IMR-90 (cell line): Measurements from ENCODE around the gene DHX34. TPM values are rescaled to one million over a fixed set of nuclear protein-coding genes. Genes with fewer than 3 reads are reported as not detected.

ENCODE experiments used
- ATAC-seq: fragments of 200-7000 bp; cut with Tn5 transposase; 2 replicates; pipeline ENCODE4 v1.9.1; 2020; ENCODE audit warnings: low read depth, mild to moderate bottlenecking, moderate library complexity
- BruUV-seq: library from RNA; stranded (reverse); fragments of 400-500 nt; replicated peaks from 2 replicates; lab custom pipeline; 2021; lab: Mats Ljungman, UMichigan
- CTCF ChIA-PET: fragments of 300-600 bp; formaldehyde crosslinking; extraction: SDS; loops from one replicate; lab custom pipeline; 2021; ENCODE audit warnings: antibody characterized with exemption; lab: Yijun Ruan, JAX
- POLR2A ChIA-PET: fragments of 300-600 bp; sonication (Branson Sonifier 250); formaldehyde crosslinking; loops from one replicate; lab custom pipeline; 2022; ENCODE audit warnings: antibody characterized with exemption; ENCODE audit not compliant: unreplicated experiment; lab: Charles Lee
- DNase-seq: peaks from one replicate; pipeline ENCODE4 v3.0.0; 2013
- H2AFZ ChIP-seq: replicated peaks from 2 replicates; pipeline ENCODE3; 2013; ENCODE audit warnings: low read length, mild to moderate bottlenecking; ENCODE audit not compliant: poor library complexity
- H2AK5ac ChIP-seq: 2 replicates; pipeline ENCODE4 v1.6.1; 2013; ENCODE audit warnings: low read depth, low read length, inconsistent platforms
- H2AK9ac ChIP-seq: replicated peaks from 2 replicates; pipeline ENCODE3; 2013; ENCODE audit warnings: mild to moderate bottlenecking, low read depth, low read length, moderate library complexity; ENCODE audit not compliant: poor library complexity
- H2BK120ac ChIP-seq: 2 replicates; pipeline ENCODE4 v1.6.1; 2013; ENCODE audit warnings: low read depth, low read length, inconsistent platforms
- H2BK15ac ChIP-seq: 3 replicates; pipeline ENCODE4 v1.6.1; 2013; ENCODE audit warnings: low read depth, low read length, inconsistent platforms
- H2BK20ac ChIP-seq: 2 replicates; pipeline ENCODE4 v1.6.1; 2013; ENCODE audit warnings: low read depth, mild to moderate bottlenecking, inconsistent platforms, low read length, moderate library complexity
- H2BK5ac ChIP-seq: 2 replicates; pipeline ENCODE4 v1.6.1; 2013; ENCODE audit warnings: mild to moderate bottlenecking, low read depth, low read length, inconsistent platforms; ENCODE audit not compliant: poor library complexity, severe bottlenecking
- H3K14ac ChIP-seq: replicated peaks from 2 replicates; pipeline ENCODE4 v1.6.1; 2013; ENCODE audit warnings: low read depth, low read length, inconsistent platforms
- H3K18ac ChIP-seq: 2 replicates; pipeline ENCODE4 v1.6.1; 2013; ENCODE audit warnings: low read depth, low read length, control low read depth
- H3K23ac ChIP-seq: 2 replicates; pipeline ENCODE4 v1.6.1; 2013; ENCODE audit warnings: low read depth, low read length, inconsistent platforms
- H3K27ac ChIP-seq: 2 replicates; pipeline ENCODE4 v1.5.1; 2013; ENCODE audit warnings: mild to moderate bottlenecking, control low read depth, low read length; ENCODE audit not compliant: insufficient read depth
- H3K27me3 ChIP-seq: 2 replicates; pipeline ENCODE4 v1.6.1; 2013; ENCODE audit warnings: low read length; ENCODE audit not compliant: control insufficient read depth, insufficient read depth
- H3K36me3 ChIP-seq: 2 replicates; pipeline ENCODE4 v1.6.1; 2013; ENCODE audit warnings: low read length, mixed read lengths; ENCODE audit not compliant: control insufficient read depth, insufficient read depth
- H3K4ac ChIP-seq: 2 replicates; pipeline ENCODE4 v1.6.1; 2013; ENCODE audit warnings: low read depth, low read length, inconsistent platforms
- H3K4me1 ChIP-seq: 2 replicates; pipeline ENCODE4 v1.6.1; 2013; ENCODE audit warnings: low read length, mixed read lengths; ENCODE audit not compliant: control insufficient read depth, insufficient read depth
- H3K4me2 ChIP-seq: 2 replicates; pipeline ENCODE4 v1.6.1; 2013; ENCODE audit warnings: low read depth, mild to moderate bottlenecking, control low read depth, low read length, moderate library complexity
- H3K4me3 ChIP-seq: 2 replicates; pipeline ENCODE4 v1.5.1; 2013; ENCODE audit warnings: low read depth, mild to moderate bottlenecking, control low read depth, low read length, moderate library complexity; ENCODE audit not compliant: insufficient read depth
- H3K56ac ChIP-seq: 2 replicates; pipeline ENCODE4 v1.6.1; 2013; ENCODE audit warnings: low read length, inconsistent platforms; ENCODE audit not compliant: insufficient read depth; ENCODE audit errors: extremely low read depth
- H3K79me1 ChIP-seq, 2 experiments: 2 replicates each; pipeline ENCODE4 v1.6.1; 2013; ENCODE audit warnings: low read length in 2 of 2, inconsistent platforms in 1 of 2, low read depth in 1 of 2
- H3K9ac ChIP-seq: 2 replicates; pipeline ENCODE4 v1.6.1; 2013; ENCODE audit warnings: low read depth, low read length, control low read depth
- H3K9me1 ChIP-seq: 2 replicates; pipeline ENCODE4 v1.6.1; 2013; ENCODE audit warnings: low read length, inconsistent platforms; ENCODE audit not compliant: insufficient read depth
- H3K9me3 ChIP-seq: 2 replicates; pipeline ENCODE4 v1.6.1; 2013; ENCODE audit warnings: low read length; ENCODE audit not compliant: control insufficient read depth, insufficient read depth
- H4K20me1 ChIP-seq: 2 replicates; pipeline ENCODE4 v1.6.1; 2013; ENCODE audit warnings: low read length, inconsistent platforms; ENCODE audit not compliant: insufficient read depth
- H4K5ac ChIP-seq: 2 replicates; pipeline ENCODE4 v1.6.1; 2013; ENCODE audit warnings: mild to moderate bottlenecking, low read depth, low read length, control low read depth
- H4K8ac ChIP-seq, 2 experiments: 2 replicates each; pipeline ENCODE4 v1.6.1; 2013; ENCODE audit warnings: low read depth in 2 of 2, low read length in 2 of 2, control low read depth in 1 of 2, inconsistent platforms in 1 of 2
- H4K91ac ChIP-seq: 2 replicates; pipeline ENCODE4 v1.6.1; 2013; ENCODE audit warnings: low read depth, low read length, inconsistent platforms; ENCODE audit not compliant: insufficient read depth
- FOS ChIP-seq: fragments of 150-350 bp; IDR thresholded peaks from 2 replicates; pipeline ENCODE4 v1.6.1; 2016; ENCODE audit warnings: low read depth, low read length
- MAFK ChIP-seq: IDR thresholded peaks from 2 replicates; pipeline ENCODE4 v1.6.1; 2012; ENCODE audit warnings: low read depth, low read length, improper control_type of control experiment
- POLR2A ChIP-seq: IDR thresholded peaks from 2 replicates; pipeline ENCODE4 v1.6.1; 2012; ENCODE audit warnings: mild to moderate bottlenecking, low read depth, low read length
- RCOR1 ChIP-seq: IDR thresholded peaks from 2 replicates; pipeline ENCODE4 v1.6.1; 2012; ENCODE audit warnings: mild to moderate bottlenecking, low read length, improper control_type of control experiment; ENCODE audit not compliant: insufficient replicate concordance
- WGBS, 2 experiments: methylation state at CpG; one replicate each; pipeline versions ENCODE4 v1.1.5 to v1.1.7; 2013; ENCODE audit warnings: missing lambda C conversion rate in 2 of 2; ENCODE audit not compliant: insufficient read length in 1 of 2; ENCODE audit errors: extremely low coverage in 2 of 2; 5-methylcytosine and 5-hydroxymethylcytosine counted together
- dilution Hi-C: fragments of 300-500 bp; cut with HindIII; formaldehyde crosslinking; loops from one replicate; pipeline ENCODE4 v1.14.3; 2018; ENCODE audit warnings: low sequenced_read_pairs; ENCODE audit not compliant: unreplicated experiment
- in situ Hi-C: fragments of 300-500 bp; cut with MboI; formaldehyde crosslinking; loops from 3 replicates; pipeline ENCODE4 v1.14.3; 2019; ENCODE audit warnings: low sequenced_read_pairs, inconsistent platforms, mixed read lengths
- intact Hi-C: fragments of 100-400 bp; cut with micrococcal nuclease; formaldehyde crosslinking; loops from 2 replicates; pipeline ENCODE4 v1.10.0; 2022
- polyA plus RNA-seq, 3 experiments: library from polyadenylated mRNA; depleted of rRNA; stranded (reverse); fragments of >200 nt; gene quantifications; 2 replicates each; pipeline ENCODE4 v1.2.3, GENCODE V29; 2012; ENCODE audit warnings: low replicate concordance in 1 of 3
- total RNA-seq: library from RNA; depleted of rRNA; stranded (reverse); fragments of >200 nt; gene quantifications from 2 replicates; pipeline ENCODE4 v1.2.3, GENCODE V29; 2012
- TF ChIP-seq, protein P1 (sequence below): conservative IDR thresholded peaks from 2 replicates; pipeline ENCODE4 v1.5.1; 2012; ENCODE audit warnings: mild to moderate bottlenecking, low read depth, low read length, improper control_type of control experiment
- TF ChIP-seq, protein P2 (sequence below): fragments of 150-350 bp; IDR thresholded peaks from 2 replicates; pipeline ENCODE4 v1.6.1; 2017; ENCODE audit warnings: mild to moderate bottlenecking, antibody characterized with exemption, low read length, low read depth

The DHX34 gene
- total and polyA plus RNA-seq, 2 of the 4 experiments (the other 2 are of a cell fraction), result 4.5 to 13.7 TPM

DNA sequence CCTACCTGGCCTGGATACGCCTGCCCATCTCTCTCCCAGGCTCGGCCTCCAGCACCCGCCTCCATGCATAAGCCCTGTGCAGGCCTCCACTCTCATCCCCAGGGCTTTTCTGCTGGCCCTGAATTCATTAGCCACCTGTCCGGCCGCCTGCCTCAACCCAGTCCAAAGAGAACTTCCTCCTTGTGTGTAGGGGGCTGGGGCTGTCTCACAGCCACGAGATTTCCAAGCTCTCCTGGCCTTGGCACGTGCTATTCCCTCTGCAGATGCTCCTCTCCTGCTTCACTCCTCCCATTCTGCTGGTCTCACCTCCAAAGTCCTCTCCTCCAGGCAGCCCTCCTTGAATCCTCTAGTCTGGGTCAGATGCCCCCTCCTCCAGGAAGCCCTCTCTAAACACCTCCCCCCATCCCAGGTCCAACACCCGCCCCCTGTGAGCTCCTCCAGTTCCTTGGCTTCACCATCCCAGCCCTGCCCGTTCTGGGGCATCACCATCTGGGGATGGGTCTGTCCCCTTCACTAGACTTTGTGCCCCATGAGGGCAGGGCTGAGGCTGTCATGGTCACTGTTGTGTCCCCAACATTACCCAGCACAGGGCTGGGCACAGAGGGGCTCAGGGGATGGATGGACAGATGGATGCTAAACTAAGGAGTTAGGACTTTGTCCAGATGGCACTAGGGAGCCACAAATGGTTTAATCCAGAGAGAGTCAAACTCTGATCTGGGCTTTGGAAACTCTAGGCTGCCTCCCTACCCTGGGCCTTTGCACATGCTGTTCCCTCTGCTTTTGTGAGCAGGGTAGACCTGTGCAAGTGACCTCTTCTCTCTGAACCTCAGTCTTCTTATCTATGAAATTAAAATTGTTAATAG, 55.5 kb downstream of the DHX34 start:
- 75% methylated on average over 2 of the region's 9 CpGs; no CpG with 5 or more reads in 1 of the 2 experiments for WGBS, 2 experiments
- Histone ChIP-seq H4K91ac (no peak overlapping the region), H2AFZ (no peak overlapping the region), H3K9me1 (0 out of 2 replicates have a peak, but pooled peaks cover 6% of the 10 kb centered on the region), H3K27ac (no peak overlapping the region), H2BK15ac (no peak overlapping the region), H3K27me3 (no peaks in the 10 kb centered on the region), H3K4me3 (no peak overlapping the region), H4K20me1 (peaks cover 8% of the 10 kb centered on the region; the same call in 1 of the 2 replicates), H3K56ac (no peak overlapping the region), H2AK9ac (no peak overlapping the region), H2BK120ac (no peak overlapping the region), H3K14ac (no peak overlapping the region), H3K4me1 (no peaks in the 10 kb centered on the region), H4K5ac (no peak overlapping the region), H2BK5ac (no peak overlapping the region), H3K23ac (no peak overlapping the region), H2BK20ac (no peak overlapping the region), H2AK5ac (no peak overlapping the region), H3K36me3 (peaks cover 27% of the 10 kb centered on the region), H3K79me1 (no peaks in the 10 kb centered on the region), H3K9me3 (no peaks in the 10 kb centered on the region), H3K4me2 (no peak overlapping the region), H3K9ac (no peak overlapping the region), H4K8ac (no peak overlapping the region), H3K4ac (no peak overlapping the region), H3K18ac (no peak overlapping the region)
- in situ Hi-C loops, result no loop called here
- no peak for ATAC-seq
- DNase-seq, result no peak
- ChIA-PET POLR2A (no interaction called here), CTCF (no interaction called here)
- intact Hi-C loops, result no loop called here
- no TSS peak for BruUV-seq
- TF ChIP-seq POLR2A (no peak), MAFK (no peak), RCOR1 (no peak), FOS (no peak)
- TF ChIP-seq, protein P1, sequence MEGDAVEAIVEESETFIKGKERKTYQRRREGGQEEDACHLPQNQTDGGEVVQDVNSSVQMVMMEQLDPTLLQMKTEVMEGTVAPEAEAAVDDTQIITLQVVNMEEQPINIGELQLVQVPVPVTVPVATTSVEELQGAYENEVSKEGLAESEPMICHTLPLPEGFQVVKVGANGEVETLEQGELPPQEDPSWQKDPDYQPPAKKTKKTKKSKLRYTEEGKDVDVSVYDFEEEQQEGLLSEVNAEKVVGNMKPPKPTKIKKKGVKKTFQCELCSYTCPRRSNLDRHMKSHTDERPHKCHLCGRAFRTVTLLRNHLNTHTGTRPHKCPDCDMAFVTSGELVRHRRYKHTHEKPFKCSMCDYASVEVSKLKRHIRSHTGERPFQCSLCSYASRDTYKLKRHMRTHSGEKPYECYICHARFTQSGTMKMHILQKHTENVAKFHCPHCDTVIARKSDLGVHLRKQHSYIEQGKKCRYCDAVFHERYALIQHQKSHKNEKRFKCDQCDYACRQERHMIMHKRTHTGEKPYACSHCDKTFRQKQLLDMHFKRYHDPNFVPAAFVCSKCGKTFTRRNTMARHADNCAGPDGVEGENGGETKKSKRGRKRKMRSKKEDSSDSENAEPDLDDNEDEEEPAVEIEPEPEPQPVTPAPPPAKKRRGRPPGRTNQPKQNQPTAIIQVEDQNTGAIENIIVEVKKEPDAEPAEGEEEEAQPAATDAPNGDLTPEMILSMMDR, result no peak
- TF ChIP-seq, protein P2, sequence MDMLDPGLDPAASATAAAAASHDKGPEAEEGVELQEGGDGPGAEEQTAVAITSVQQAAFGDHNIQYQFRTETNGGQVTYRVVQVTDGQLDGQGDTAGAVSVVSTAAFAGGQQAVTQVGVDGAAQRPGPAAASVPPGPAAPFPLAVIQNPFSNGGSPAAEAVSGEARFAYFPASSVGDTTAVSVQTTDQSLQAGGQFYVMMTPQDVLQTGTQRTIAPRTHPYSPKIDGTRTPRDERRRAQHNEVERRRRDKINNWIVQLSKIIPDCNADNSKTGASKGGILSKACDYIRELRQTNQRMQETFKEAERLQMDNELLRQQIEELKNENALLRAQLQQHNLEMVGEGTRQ, result no peak
- dilution Hi-C loops, result no loop called here
